ENCODE data around the gene CHRNG. TPM values are rescaled to one million over a fixed set of nuclear protein-coding genes. Genes with fewer than 3 reads are reported as not detected.

The CHRNG gene
- total RNA-seq, 1 experiment from 2014 or later, result not detected

DNA sequence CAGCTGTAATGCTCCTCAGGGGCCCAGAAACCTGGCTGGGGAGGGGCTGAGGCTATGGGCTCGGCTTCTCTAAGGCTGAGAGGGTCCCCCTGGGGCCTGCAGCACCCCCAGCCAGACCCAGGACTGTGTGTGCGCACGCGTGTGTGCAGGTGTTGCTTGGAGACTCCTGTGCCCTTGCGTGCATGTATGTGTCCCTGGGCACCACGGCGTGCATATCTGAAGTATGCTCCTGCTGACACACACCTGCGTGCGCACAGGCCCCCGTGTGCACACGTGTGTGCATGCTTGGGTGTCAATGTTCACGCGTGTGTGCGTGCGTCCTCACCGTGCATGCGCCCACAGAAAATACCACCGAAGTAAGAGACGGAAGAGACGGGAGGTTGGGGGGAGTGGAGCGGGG is 37.0 kb upstream of the CHRNG start:
- Histone ChIP-seq H3K36me3 (no peaks in the 10 kb centered on the region), H3K9me3 (no peaks in the 10 kb centered on the region), H3K4me3 (no peak overlapping the region), H3K27me3 (peaks cover 9% of the 10 kb centered on the region; the same call in 1 of the 2 replicates)
- no peak for DNase-seq

DNA sequence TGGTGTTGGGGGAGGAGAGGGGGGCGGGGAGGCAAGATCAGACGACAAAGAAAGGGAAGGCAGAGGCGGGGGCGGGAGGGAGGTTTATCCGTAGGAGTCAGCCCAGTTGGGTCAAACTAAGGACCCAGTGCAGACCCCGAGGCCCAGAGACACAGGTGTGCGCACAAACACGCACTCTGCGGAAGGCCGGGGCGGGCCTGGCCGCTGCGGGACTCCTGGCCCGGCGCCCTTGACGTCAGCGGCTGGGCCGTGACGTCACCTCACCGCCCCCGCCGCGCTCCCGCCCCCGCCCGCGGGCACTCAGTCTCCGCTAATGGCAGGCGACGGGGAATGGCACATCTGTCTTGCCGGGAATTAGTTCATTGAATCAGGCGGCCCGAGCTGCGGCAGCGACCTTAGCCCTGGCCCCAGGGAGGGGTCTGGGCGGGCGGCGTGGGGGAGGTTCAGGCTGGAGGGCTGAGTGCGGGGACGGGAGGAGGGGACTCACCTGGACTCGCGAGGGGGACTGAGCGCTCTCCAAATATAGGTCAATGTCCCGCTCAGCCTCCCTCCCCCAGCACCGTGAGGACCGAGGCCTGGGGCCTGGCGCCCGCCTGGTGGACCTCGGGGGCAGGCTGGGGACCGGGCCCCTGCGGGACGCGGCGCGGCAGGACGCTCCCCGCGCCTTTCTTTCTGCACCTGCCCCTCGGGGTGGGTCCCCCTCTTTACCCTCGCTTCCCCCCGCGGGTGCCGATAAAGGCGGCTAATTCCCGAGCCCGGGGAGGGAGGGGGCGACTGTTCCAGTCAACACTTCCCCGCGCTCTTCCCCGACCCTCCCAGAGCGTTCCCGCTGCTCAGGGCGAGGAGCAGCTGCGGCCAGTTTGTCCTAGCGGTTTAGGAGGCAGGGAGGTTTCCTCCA is 36.3 kb upstream of the CHRNG start:
- no peak overlapping the region for H3K4me3 ChIP-seq
- DNase-seq, result no peak

DNA sequence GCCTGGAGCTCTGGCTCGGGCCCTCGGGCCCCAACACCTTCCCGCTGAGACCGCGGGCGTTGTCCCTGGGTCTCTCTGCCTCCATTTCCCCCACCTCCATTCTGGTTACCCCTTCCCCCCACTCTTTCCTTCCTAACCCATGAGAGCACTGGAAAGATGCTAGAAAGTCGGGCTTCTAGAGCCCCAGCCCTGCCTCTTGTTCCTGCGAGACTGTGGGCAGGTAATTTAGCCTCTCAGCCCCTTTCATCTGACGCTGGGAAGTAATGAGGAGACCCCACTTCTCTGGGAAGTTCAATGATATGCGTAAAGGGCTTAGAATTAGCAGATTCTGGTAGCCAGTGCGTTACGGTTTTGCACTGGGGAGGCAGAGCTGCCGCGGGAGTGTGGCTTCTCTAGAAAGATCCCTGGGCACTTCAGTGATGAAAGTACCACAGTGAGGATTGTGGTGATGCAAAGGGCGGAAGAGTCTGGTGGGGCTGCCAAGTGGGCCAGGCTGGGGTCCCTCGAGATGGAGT is 35.6 kb upstream of the CHRNG start:
- DNase-seq, result no peak
- H3K27me3 ChIP-seq, result peaks cover 9% of the 10 kb centered on the region; the same call in 1 of the 2 replicates
- H3K9me3 ChIP-seq, result no peaks in the 10 kb centered on the region
- no peaks in the 10 kb centered on the region for H3K36me3 ChIP-seq
- no peak overlapping the region for H3K4me3 ChIP-seq

More for the DNA sequence above, 36.3 kb upstream of the CHRNG start:
- no peaks in the 10 kb centered on the region for H3K36me3 ChIP-seq
- no peaks in the 10 kb centered on the region for H3K9me3 ChIP-seq
- peaks cover 9% of the 10 kb centered on the region; the same call in 1 of the 2 replicates for H3K27me3 ChIP-seq

DNA sequence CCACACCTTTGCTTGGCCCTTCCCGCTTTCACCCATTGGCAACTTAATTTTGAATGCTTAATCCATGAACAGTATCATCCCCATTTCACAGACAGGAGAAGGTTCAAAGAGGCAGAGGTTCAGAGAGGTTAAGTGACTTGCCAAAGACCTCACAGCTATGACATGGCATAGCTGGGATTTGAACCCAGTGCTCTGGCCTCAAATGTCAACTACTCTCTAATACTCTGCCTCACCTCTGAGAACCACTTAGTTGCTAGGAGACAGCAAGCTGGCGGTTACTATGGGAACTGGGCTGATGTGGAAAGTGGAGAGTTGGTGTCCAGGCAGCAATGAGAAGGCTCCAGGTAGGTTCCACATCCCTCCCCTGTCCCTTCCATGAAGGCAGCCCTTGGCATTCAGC is 35.1 kb upstream of the CHRNG start:
- Histone ChIP-seq H3K4me3 (no peak overlapping the region), H3K9me3 (no peaks in the 10 kb centered on the region), H3K27me3 (peaks cover 9% of the 10 kb centered on the region; the same call in 1 of the 2 replicates), H3K36me3 (no peaks in the 10 kb centered on the region)
- DNase-seq, result no peak

DNA sequence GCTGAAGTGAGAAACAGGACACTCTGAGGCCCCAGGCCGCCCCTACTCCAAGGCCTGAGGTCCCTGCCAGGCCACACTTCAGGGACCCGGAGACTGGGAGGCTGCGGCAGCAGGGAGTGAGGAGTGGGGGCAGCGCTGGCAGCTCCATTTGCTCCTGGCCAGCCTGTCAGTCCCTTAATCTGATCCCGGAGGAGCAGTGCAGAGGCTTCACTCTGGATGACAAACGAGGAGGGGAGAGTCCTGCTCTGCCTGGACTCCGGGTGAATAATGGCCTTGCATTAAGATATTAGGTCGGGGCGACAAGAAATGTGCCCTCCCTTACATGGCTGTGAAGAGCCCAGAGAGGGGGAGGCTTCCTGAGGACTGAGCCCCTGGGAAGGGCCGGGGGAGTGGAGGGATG is 33.6 kb upstream of the CHRNG start:
- Histone ChIP-seq H3K36me3 (no peaks in the 10 kb centered on the region), H3K27me3 (peaks cover 9% of the 10 kb centered on the region; the same call in 1 of the 2 replicates), H3K4me3 (no peak overlapping the region), H3K9me3 (no peaks in the 10 kb centered on the region)
- no peak for DNase-seq

DNA sequence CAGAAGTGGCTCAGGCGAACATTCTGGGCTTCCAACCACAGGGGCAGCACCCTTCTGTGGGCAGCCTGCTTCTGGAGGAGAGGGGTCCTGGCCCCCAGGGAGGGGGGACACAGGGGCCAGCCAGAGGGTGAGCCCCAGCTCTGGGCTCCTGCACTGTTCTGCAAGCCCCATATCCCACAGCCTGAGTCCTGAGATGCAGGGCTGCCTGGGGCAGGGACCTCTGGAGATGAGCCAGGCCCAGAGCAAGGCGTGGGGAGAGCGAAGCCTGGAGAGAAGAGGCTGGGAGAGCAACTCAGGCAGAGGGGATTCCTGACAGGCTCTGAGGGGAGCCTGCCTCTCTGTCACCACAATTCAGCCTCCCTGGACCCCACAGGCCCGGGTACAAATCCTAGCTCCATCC is 32.8 kb upstream of the CHRNG start:
- H3K27me3 ChIP-seq, result peaks cover 9% of the 10 kb centered on the region; the same call in 1 of the 2 replicates
- H3K9me3 ChIP-seq, result no peaks in the 10 kb centered on the region
- no peak for DNase-seq
- H3K36me3 ChIP-seq, result no peaks in the 10 kb centered on the region
- H3K4me3 ChIP-seq, result no peak overlapping the region

DNA sequence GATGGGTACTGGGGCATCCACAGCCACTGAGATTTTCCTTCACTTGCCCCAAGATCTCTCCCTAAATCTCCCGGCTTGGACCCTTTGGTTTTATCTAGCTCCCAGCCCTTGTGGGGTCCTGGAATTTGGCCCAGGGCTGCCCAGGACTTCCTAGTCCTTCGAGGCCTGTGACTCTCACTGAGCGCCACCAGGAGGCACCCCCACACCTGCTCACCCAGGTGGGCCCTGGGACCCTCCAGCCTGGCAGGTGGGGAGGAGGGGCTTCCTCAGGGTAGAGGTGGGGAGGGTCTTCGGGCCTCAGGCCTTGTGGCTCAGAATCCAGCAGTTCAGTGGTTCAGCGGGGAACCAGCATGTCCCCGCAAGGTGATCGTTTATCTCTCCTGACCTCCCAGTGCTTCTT is 31.2 kb upstream of the CHRNG start:
- peaks cover 5% of the 10 kb centered on the region; the same call in 1 of the 2 replicates for H3K27me3 ChIP-seq
- DNase-seq, result no peak

DNA sequence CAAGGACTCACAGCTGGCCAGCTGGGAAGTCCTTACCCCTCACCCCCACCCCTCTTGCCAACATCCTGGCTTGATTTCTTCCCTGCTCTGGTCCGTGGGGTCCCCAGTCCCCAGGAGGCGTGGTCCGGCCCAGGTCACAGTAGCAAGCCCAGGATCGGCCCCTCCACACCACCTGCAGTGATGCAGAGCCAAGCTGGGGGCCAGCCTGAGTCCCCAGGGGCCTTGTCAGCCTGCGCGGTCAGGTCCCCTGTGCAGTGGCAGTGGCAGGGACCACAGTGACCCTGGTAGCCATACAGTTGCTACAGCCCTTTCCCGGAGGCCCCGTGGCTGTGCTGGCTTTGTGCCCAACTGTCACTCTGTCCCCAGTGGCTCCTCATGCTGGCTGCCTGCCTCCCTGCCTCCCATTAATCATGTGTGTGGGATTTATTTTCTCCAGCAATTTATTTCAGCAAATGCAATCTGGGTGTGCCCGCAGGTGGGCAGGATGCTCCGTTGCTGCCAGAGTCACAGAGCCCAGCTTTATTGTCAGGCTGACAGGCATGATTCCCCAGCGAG is 28.1 kb upstream of the CHRNG start:
- no peak for DNase-seq
- Histone ChIP-seq H3K36me3 (no peaks in the 10 kb centered on the region), H3K9me3 (no peaks in the 10 kb centered on the region), H3K4me3 (no peak overlapping the region), H3K27me3 (no peaks in the 10 kb centered on the region)

More for the DNA sequence above, 31.2 kb upstream of the CHRNG start:
- H3K4me3 ChIP-seq, result no peak overlapping the region
- no peaks in the 10 kb centered on the region for H3K9me3 ChIP-seq
- H3K36me3 ChIP-seq, result no peaks in the 10 kb centered on the region

DNA sequence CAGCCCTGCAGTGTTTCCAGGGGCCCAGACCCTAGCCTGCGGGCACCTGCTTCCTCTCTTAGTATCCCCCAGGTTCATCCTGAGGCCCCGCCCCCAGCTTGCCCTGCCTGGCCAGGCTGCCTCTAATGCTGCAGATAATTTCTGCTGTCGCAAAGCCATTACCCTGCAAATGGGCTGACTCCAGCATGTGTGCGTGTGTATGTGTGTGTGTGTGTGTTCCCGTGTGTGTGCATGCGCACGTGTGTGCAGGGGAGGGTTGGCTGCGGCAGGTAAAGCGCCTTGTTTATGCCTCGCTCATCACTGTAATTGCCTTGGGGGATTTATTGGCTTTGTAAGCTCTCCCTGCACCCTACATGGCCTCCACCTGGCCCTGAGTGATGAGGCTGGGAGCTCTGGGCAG is 26.9 kb upstream of the CHRNG start:
- DNase-seq, result no peak

DNA sequence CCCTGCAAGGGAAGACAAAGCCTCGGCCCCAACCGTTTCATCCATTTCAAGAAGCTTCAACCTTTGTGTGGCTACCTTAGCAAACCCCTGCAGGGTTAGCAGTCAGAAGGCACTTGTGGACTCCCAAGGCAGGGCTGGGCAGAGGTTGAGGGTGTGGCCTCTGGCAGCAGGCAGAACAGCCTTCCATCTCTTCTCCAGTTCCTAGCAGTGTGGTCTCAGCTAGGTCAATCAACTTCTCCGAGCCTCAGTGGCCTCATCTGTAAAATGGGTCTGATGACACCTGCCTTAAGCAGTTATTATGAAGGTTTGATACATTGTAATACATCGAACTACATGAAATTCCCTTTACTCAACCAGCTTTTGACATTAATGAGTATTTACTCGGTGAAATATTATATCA is 26.1 kb upstream of the CHRNG start:
- H3K36me3 ChIP-seq, result no peaks in the 10 kb centered on the region
- DNase-seq, result no peak
- H3K27me3 ChIP-seq, result no peaks in the 10 kb centered on the region
- H3K9me3 ChIP-seq, result no peaks in the 10 kb centered on the region
- no peak overlapping the region for H3K4me3 ChIP-seq

More for the DNA sequence above, 26.9 kb upstream of the CHRNG start:
- no peak overlapping the region for H3K4me3 ChIP-seq
- no peaks in the 10 kb centered on the region for H3K9me3 ChIP-seq
- no peaks in the 10 kb centered on the region for H3K27me3 ChIP-seq
- H3K36me3 ChIP-seq, result no peaks in the 10 kb centered on the region

DNA sequence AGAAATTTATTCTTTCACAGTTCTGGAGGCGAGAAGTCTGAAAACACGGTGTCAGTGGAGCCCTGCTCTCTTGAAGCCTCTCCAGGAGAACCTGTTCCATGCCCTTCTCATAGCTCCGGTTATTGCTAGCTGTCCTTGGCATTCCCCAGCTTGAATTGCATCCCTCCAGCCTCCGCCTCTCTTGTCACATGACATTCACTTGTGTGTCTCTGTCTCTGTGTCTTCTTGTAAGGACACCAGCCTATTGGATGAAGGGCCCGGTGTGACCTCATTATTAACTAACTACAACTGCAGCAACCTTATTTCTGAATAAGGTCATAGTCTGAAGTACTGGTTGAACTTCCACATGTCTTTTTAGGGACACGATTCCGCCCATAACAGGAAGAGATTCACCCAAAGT is 23.9 kb upstream of the CHRNG start:
- no peak overlapping the region for H3K4me3 ChIP-seq
- H3K36me3 ChIP-seq, result no peaks in the 10 kb centered on the region
- DNase-seq, result no peak
- H3K9me3 ChIP-seq, result no peaks in the 10 kb centered on the region
- H3K27me3 ChIP-seq, result no peaks in the 10 kb centered on the region

DNA sequence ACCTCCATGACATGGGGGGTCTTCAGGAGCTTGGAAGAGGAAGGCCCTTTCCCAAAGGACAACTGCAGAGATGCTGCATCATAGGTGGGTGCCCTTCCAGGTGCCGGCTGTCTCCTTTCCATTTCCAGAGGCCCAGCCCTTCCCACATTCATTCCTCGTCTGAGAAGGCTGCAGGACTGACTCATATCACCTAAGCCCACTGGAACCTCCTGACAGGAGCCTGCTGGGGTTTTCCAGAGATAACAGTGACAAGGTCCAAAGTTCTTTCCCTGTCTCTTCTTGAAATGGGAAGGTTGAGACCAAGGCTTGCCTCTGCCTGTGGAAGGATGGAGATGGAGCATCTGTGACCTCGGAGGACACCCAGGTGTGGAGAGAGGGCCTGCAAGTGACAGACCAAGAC is 22.9 kb upstream of the CHRNG start:
- Histone ChIP-seq H3K9me3 (no peaks in the 10 kb centered on the region), H3K36me3 (no peaks in the 10 kb centered on the region), H3K27me3 (no peaks in the 10 kb centered on the region), H3K4me3 (no peak overlapping the region)
- DNase-seq, result no peak

DNA sequence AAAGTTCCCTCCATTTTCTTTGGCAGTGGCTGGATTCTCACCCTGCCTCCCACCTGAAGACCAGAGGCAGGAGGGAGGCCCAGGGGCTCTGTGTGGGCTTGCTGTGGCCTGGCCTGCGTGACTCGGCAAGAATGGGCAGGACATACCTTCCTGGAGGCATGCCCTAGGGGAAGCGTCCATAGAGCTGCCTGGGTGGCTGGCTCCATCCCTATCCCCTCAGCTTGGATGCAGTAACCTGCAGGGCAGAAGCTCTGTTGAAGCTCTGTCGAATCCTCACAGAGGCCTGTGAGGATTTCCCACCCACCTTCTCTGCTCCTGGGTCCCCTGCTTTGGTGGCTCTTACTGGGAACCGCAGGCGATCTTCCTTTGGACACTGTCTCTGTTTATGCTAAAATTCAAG is 20.6 kb upstream of the CHRNG start:
- no peak for DNase-seq
- Histone ChIP-seq H3K27me3 (peaks cover 17% of the 10 kb centered on the region), H3K36me3 (no peaks in the 10 kb centered on the region), H3K4me3 (no peak overlapping the region), H3K9me3 (no peaks in the 10 kb centered on the region)

DNA sequence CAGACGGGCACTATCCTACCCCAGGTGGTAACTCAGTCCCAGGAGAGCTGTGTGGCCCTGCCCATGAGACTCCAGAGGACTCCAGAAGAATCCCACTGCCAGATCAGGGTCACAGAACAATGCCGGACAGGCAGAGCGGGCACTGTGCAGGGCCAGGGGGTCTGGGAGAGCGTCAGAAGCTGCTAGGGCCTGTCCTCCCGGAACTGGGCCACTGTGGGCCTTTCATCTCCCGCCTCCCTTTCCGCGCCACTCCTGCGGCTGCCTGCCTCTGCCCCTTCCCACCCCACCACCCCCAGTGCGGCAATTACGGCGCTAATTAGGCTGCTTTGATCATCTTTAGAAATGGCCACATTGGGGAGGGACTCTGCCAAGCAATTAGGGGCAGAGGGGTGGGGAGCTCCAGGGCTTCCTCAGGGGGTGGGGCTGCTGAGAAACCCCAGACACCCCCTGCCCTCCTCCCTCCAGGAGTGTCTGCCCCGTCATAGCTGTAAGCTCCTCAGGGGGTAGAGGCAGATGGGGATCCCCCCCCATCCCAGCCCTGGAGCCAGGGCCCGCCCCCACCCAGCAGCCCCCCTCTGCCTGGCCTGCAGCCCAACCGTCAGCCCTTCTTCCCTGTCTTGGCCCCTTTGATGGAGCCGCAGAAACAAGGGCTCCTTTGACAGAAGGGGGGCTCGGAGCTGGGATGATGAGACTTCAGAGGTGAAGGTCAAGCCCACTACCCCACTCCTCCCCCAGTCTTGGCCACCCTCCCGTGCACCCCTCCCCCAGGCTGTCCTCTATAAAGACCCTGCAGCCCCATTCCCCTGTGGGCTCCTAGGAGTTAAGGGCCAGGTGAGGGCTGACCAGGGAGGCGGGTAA is 19.7 kb upstream of the CHRNG start, which contains the start of gene PRSS56:
TSS of gene PRSS56 (plus strand) at position 808 of the 858 bp plus-strand sequence. CDS start 211 bp downstream, outside the sequence.
- H3K36me3 ChIP-seq, result no peaks in the 10 kb centered on the region
- no peak within 1 kb of the TSS for H3K4me3 ChIP-seq
- H3K9me3 ChIP-seq, result no peaks in the 10 kb centered on the region
- peaks cover 20% of the 10 kb centered on the region for H3K27me3 ChIP-seq
- no peak for DNase-seq

DNA sequence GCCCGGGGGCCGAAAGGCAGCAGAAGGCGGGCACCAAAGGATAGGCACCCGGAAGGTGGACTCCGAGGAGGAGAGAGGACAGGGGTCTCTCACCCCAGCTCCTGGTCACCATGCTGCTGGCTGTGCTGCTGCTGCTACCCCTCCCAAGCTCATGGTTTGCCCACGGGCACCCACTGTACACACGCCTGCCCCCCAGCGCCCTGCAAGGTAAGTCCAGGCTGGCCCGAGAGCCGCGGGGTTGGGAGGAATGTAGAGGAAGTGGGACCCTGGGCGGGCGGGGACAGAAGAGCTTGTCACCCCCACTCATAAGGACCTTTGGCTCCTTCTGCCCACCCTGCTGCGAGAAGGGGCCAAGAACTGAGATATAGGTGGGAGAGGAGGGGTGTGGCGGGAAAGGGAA is 19.0 kb upstream of the CHRNG start:
- Histone ChIP-seq H3K36me3 (no peaks in the 10 kb centered on the region), H3K4me3 (no peak overlapping the region), H3K27me3 (peaks cover 20% of the 10 kb centered on the region), H3K9me3 (no peaks in the 10 kb centered on the region)
- DNase-seq, result no peak

DNA sequence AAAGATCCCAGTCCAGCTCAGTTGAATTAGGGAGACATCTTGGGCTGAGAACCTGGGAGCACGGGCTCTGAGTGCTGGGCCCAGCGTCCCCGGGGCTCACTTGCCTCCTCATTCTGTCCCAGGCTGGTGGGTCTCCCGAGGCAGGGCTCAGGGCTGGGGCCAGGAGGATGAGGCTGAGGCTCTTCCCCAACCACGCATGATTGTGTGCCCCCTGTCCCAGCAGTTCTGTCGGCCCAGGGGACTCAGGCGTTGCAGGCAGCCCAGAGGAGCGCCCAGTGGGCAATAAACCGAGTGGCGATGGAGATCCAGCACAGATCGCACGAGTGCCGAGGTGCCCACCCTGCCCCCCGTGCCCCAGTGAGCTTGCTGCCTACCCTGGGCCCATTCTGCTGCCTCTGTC is 18.4 kb upstream of the CHRNG start:
- Histone ChIP-seq H3K27me3 (peaks cover 20% of the 10 kb centered on the region), H3K9me3 (no peaks in the 10 kb centered on the region), H3K4me3 (no peak overlapping the region), H3K36me3 (no peaks in the 10 kb centered on the region)
- DNase-seq, result no peak
